Fibroblast of upper back skin (primary cell): ENCODE data around the gene CNIH3.
"Not testable (repeated sequence)": the region's sequence is repeated elsewhere in the genome, so short reads cannot be mapped to it uniquely, and the experiment has no call there.

Experiments
- DNase-seq: peaks from one replicate; pipeline ENCODE4 v3.0.0-alpha.2; 2013

The CNIH3 gene

DNA sequence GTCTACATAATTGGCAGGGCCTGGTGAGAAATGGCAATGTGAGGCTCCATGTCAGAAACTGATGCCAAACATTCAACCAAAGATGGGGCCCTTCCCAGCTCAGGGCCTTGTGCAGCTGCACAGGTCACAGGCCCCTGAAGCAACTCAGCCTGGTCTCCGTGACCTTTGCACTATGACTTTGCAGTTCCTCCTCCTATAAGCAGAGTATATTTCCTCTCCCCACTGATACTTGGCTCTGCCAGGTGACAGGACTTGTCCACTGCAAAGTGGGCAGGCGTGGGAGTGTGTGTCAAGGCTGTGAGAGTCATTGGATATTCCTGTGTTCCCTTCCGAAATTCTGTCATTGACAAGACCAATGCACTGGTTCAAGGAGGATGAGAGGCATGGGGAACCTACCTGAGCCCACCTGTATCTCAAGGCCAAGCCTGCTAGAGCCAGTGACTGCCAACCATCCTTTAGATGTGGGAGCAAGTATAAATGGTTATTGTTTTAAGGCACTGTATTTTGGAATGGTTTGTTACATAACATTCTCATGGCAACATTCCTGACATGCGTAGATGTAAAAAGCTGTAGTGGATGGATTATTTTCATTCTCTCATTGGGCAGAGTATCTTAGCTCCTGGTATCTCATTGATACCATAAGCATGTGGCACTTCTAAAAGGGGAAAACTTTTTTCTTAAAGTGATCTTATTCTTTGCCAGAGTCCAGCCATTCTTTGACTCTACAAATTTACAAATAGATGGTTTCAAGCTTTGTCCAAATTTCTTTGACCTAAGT, 75.2 kb downstream of the CNIH3 start:
- DNase-seq, result no peak

DNA sequence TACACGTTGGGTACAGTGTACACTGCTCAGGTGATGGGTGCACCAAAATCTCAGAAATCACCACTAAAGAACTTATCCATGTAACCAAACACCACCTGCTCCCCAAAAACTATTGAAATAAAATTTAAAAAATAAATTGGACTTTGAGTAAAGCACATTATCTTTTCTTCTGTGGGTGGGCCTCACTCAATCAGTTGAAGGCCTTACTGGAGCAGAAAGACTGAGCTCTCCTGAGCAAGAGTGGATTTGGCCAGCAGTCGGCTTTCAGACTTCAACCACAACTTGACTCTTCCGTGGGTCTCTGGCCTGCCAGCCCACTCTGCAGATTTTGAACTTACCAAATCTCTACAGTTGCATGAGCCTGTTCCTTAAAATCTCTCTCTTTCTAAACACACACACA, 78.9 kb downstream of the CNIH3 start:
- DNase-seq, result no peak

DNA sequence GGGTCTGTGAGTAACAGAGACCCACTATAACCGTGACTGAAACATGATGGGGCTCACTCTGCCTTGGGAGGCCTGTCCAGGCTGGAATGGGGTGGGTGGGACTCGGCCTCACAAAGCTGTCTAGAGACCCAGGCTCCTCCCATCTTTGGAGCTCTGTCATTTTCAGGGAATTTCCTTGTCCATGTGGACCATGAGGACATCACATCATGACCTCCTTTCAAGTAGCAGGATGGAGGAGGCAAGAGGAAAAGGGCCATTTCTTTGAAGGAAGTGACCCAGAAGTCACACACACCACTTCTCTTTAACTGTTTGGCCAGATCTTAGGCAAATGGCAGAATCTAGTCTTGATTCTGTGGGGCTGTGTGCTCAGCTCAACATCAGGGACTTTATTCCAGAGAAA, 79.9 kb downstream of the CNIH3 start:
- DNase-seq, result no peak

- peak; percentile 75 for DNase-seq
These were observed 81.0 kb downstream of the CNIH3 start for GRCh38 chr1:224696891-224697765.

DNA sequence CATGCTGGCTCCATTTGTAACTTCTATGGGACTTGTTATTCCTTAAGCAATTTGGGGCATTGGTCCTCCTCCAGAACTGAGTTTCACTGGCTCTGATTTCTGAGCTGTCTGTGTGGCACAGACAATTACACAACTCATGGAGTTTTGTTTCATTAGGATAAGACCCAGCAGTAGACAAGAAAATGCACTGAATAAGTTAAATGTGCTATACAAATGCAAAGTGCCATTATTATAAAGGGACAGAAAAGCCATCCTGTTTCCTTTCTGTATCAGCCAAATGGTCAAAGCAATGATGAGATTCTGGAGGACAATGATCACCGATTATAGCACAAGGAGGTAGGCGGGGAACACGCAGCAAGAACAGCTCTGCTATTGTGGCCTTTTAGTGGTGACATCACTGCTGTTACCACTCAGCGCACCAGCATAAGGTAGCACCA, 81.9 kb downstream of the CNIH3 start:
- DNase-seq, result no peak

- peak; percentile 36 for DNase-seq
These were observed 84.9 kb downstream of the CNIH3 start for GRCh38 chr1:224700918-224701531.

DNA sequence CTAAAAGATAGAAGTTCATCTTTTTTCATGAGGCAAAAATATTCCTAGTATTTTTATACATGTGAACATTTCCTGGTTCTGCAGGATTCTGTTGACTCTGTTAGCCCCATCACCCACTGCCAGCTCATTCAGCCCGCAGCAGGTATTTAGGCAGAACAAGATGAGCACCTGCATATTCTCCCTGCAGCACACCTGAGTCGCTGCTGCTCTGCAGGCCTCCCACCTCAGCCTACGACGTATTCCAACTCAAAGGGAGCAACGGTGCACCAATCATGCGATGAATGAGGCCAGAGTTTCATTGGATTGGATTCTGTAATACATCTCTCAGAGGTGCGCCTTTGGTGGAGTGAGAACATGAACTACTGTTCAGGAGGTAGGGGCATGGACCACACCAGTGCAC, 87.6 kb downstream of the CNIH3 start:
- DNase-seq, result no peak

DNA sequence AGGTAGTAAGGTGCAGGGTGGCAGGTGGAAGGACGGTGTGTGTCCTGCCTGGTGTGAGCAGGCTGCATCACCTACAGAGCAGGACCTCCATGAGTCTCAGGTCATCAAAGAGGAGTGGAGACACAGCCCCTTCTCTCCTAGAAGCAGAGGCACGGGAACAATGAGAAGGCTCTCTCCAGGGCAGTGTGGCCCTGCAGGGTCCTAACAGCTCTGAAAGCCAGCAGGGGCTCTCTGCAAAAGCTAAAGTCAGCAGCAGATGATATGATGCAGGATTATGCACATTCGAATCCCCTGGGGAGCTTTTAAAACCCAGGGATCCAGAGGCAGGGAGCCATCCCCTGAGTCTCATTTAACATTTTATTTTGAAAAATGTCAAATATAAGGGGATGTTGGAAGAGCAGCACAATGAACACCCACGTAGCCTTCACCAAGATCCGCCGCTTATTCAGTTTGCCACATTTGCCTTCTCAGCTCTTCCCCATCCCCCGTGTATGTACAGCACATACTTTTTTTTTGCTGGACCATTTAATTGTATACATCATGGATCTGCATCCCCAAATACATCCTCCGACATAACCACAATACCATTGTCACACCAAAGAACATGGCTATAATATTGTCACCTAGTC, 88.1 kb downstream of the CNIH3 start:
- DNase-seq, result no peak

- no peak for DNase-seq
These were observed 89.5 kb downstream of the CNIH3 start for GRCh38 chr1:224705578-224705977.

DNA sequence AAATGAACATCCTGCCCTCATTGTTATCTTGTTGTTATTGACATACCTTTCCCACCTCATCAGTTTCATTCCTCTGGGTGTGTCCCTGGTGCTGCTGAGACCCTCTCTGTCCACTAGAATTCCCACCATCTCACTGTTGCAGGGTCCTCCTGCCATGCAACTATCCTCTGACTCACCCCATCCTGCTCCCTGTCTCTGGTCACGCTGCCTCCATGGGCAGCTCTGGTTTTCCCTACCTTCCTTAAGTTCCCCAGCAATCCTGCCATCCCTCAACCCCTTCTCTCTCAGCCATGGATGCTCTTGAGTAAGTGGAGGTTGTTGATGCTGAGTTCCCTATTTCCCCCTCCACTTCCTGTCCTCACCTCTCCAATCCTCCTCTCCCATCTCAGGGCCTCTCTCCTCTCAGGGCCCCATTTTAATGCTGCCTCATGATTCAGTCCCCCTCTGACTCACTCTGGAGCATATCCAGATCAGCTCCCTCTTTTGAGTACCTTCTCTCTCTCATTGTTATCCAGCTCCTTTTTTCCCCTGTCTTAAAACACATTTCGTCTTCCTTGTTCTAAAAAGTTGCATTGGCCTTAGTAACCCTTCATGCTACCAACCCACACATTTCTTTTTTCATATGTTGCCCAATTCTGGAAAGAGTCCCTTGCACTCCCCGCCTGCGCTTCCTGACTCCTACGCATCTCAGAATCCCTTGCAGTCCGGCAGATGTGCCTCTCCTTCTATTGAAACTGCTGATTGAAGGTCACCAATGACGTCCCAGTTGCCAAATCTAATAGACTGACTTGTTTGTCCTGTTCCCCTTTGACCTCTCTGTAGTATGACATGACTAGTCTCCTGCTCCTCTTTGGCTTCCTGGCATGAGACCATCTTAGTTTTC, 92.0 kb downstream of the CNIH3 start:
- DNase-seq, result peak; percentile 85

- DNase-seq, result no peak
These were observed 94.1 kb downstream of the CNIH3 start for GRCh38 chr1:224710196-224710595.

DNA sequence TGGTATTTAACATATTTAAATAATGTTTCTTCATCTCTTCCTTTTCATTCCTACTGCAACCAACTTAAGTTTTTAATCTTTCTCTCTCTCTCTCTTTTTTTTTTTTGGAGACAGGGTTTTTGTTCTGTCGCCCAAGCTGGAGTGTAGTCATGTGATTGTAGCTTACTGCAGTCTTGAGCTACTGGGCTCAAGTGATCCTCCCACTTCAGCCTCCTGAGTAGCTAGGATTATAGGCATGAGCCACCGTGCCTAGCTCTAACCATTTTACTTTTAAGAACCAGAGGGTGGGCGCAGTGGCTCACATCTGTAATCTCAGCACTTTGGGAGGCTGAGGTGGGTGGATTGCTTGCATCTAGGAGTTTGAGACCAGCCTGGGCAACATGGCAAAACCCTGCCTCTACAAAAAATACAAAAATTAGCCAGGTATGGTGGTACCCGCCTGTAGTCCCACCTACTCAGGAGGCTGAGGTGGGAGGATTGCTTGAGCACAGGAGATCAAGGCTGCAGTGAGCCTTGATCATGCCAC, 95.2 kb downstream of the CNIH3 start:
- not testable (repeated sequence) for DNase-seq

DNA sequence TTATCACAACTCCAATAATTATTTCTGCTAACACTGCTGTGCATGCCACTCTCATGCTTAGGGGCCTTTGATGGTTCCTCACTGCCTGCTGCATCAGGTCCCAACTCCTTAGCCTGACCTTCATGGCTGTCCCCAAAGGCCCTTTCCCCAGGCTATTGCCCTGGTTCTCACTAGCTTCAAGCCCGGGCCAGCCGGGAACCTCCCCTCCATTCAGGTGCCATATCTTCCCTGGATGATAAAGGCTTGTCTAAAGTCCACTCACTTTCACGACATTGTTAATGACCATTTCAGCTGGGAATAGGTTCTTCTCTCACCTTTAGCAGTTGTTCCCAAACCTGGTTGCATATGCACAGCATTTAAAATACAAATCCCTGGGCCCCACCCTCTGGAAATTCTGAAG, 95.8 kb downstream of the CNIH3 start:
- no peak for DNase-seq

- DNase-seq, result no peak
These were observed 97.1 kb downstream of the CNIH3 start for GRCh38 chr1:224713228-224713627.

- DNase-seq, result no peak
These were observed 98.4 kb downstream of the CNIH3 start for GRCh38 chr1:224714553-224714952.

DNA sequence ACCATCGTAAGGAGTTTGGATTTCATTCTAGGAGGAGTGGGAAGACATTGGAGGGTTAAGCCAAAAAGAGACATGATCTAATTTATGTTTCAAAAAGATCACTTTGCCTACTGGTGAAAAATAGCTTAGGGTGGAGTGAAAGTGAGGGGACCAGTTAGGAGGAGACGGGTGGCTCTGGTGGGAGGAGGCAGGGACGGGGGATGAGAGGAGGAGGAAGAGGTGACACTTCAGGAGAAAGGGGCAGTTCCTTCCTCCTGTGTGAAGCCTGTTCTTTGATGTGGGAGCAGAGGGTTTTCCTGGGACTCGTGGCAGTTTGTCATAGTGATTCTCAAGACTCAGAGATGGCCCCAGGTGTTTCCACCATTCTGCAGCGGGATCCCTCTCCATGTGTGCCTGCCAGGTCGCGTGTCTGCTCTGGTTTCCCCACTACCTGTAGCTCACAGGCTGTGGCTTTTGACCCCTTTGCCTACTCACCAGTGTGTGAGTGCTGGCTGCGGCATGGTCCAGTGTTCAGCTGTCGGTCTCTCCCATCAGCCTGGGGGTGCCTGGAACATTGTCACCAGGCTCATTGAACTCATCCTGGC, 102.4 kb downstream of the CNIH3 start:
- DNase-seq, result no peak

GRCh38 chr1:224719716-224720115, 103.6 kb downstream of the CNIH3 start:
- DNase-seq, result no peak

GRCh38 chr1:224720216-224720615, 104.1 kb downstream of the CNIH3 start:
- DNase-seq, result no peak

DNA sequence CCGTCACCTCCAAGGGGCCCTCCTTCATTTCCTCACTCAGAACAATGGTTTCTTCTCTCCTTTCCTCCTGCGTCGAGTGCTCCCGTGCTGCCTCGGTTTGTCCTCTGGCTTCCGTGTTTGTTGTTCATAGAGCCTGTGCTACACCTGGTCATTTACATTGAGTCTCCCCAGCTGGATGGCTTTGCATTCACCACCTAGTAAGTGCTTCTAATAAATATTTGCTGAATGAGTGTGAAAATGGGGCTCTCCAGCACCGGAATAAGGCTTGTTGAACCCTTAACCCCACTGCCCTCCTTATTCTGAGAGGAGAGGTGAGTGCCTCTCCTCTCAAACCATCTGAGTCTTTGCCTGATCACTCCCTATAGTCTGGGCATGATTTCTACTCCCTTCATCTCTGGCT, 104.9 kb downstream of the CNIH3 start:
- no peak for DNase-seq

- no peak for DNase-seq
These were observed 106.7 kb downstream of the CNIH3 start for GRCh38 chr1:224722838-224723237.

- no peak for DNase-seq
These were observed 108.4 kb downstream of the CNIH3 start for GRCh38 chr1:224724566-224724965.
